H9 (cell line): ENCODE results near the gene GPRIN1. TPM values are rescaled to one million over a fixed set of nuclear protein-coding genes. Genes with fewer than 3 reads are reported as not detected.

ENCODE experiments used
- DNase-seq: peaks from one replicate; pipeline ENCODE4 v3.0.0-alpha.2; 2017
- H2AFZ ChIP-seq: one replicate; pipeline ENCODE4 v1.6.1; 2013; ENCODE audit warnings: mild to moderate bottlenecking, low read length, control low read depth, moderate library complexity
- H2AK5ac ChIP-seq: 2 replicates; pipeline ENCODE4 v1.6.1; 2013; ENCODE audit warnings: low read length, control low read depth, mixed read lengths; ENCODE audit not compliant: insufficient read length
- H2BK120ac ChIP-seq: one replicate; pipeline ENCODE4 v1.6.1; 2013; ENCODE audit warnings: low read depth, mild to moderate bottlenecking, low read length, control low read depth, inconsistent platforms; ENCODE audit not compliant: poor library complexity, severe bottlenecking
- H2BK12ac ChIP-seq: 2 replicates; pipeline ENCODE4 v1.6.1; 2013; ENCODE audit warnings: low read length, control low read depth, mixed read lengths, low read depth; ENCODE audit not compliant: insufficient read length
- H2BK15ac ChIP-seq: 2 replicates; pipeline ENCODE4 v1.6.1; 2013; ENCODE audit warnings: low read depth, low read length, control low read depth
- H2BK20ac ChIP-seq: one replicate; pipeline ENCODE4 v1.6.1; 2013; ENCODE audit warnings: low read depth, mild to moderate bottlenecking, low read length, control low read depth, inconsistent platforms; ENCODE audit not compliant: poor library complexity, severe bottlenecking
- H2BK5ac ChIP-seq: 2 replicates; pipeline ENCODE4 v1.6.1; 2013; ENCODE audit warnings: low read length, control low read depth, mixed read lengths; ENCODE audit not compliant: insufficient read length
- H3K14ac ChIP-seq: 2 replicates; pipeline ENCODE4 v1.6.1; 2013; ENCODE audit warnings: low read length, control low read depth; ENCODE audit not compliant: insufficient read depth
- H3K18ac ChIP-seq: 2 replicates; pipeline ENCODE4 v1.6.1; 2013; ENCODE audit warnings: low read depth, mild to moderate bottlenecking, mixed read lengths, low read length, control low read depth; ENCODE audit not compliant: insufficient read length
- H3K23ac ChIP-seq: 2 replicates; pipeline ENCODE4 v1.6.1; 2013; ENCODE audit warnings: low read length, control low read depth, mixed read lengths, low read depth; ENCODE audit not compliant: insufficient read length
- H3K23me2 ChIP-seq: 2 replicates; pipeline ENCODE4 v1.6.1; 2013; ENCODE audit warnings: low read depth, mild to moderate bottlenecking, mixed read lengths, low read length, control low read depth; ENCODE audit not compliant: insufficient read length, poor library complexity, severe bottlenecking
- H3K27ac ChIP-seq: 2 replicates; pipeline ENCODE4 v1.5.1; 2013; ENCODE audit warnings: low read length, control low read depth, mixed read lengths, low read depth; ENCODE audit not compliant: insufficient read length
- H3K27me3 ChIP-seq: 2 replicates; pipeline ENCODE4 v1.6.1; 2013; ENCODE audit warnings: low read length, control low read depth, inconsistent platforms; ENCODE audit not compliant: insufficient read depth
- H3K4ac ChIP-seq: 2 replicates; pipeline ENCODE4 v1.6.1; 2013; ENCODE audit warnings: low read depth, mild to moderate bottlenecking, control low read depth, inconsistent platforms, low read length, moderate library complexity
- H3K4me1 ChIP-seq: 2 replicates; pipeline ENCODE4 v1.6.1; 2013; ENCODE audit warnings: low read length, control low read depth, inconsistent platforms; ENCODE audit not compliant: insufficient read depth
- H3K4me2 ChIP-seq: 2 replicates; pipeline ENCODE4 v1.6.1; 2013; ENCODE audit warnings: low read length, control low read depth, mixed read lengths; ENCODE audit not compliant: insufficient read length, insufficient read depth
- H3K56ac ChIP-seq: 2 replicates; pipeline ENCODE4 v1.6.1; 2013; ENCODE audit warnings: low read depth, mild to moderate bottlenecking, mixed read lengths, low read length, control low read depth; ENCODE audit not compliant: insufficient read length
- H3K79me1 ChIP-seq: 2 replicates; pipeline ENCODE4 v1.6.1; 2013; ENCODE audit warnings: low read depth, mild to moderate bottlenecking, moderate library complexity, low read length, control low read depth, inconsistent platforms; ENCODE audit not compliant: insufficient read depth, poor library complexity, severe bottlenecking
- H3K79me2 ChIP-seq: 2 replicates; pipeline ENCODE4 v1.6.1; 2013; ENCODE audit warnings: low read length, control low read depth, inconsistent platforms; ENCODE audit not compliant: insufficient read depth
- H3K9ac ChIP-seq: 2 replicates; pipeline ENCODE4 v1.6.1; 2013; ENCODE audit warnings: low read length, control low read depth, mixed read lengths; ENCODE audit not compliant: insufficient read length; ENCODE audit errors: extremely low read depth
- H3K9me3 ChIP-seq: one replicate; pipeline ENCODE4 v1.6.1; 2013; ENCODE audit warnings: low read depth, low read length, inconsistent platforms; ENCODE audit not compliant: control insufficient read depth
- H3T11ph ChIP-seq: one replicate; pipeline ENCODE4 v1.6.1; 2013; ENCODE audit warnings: mild to moderate bottlenecking, low read length, control low read depth, inconsistent platforms
- H4K20me1 ChIP-seq: one replicate; pipeline ENCODE4 v1.6.1; 2013; ENCODE audit not compliant: control insufficient read depth, insufficient read length, insufficient read depth
- H4K5ac ChIP-seq: 2 replicates; pipeline ENCODE4 v1.6.1; 2013; ENCODE audit warnings: low read depth, mild to moderate bottlenecking, mixed read lengths, low read length, control low read depth; ENCODE audit not compliant: insufficient read length
- H4K8ac ChIP-seq: replicated peaks from 2 replicates; pipeline ENCODE4 v1.6.1; 2013; ENCODE audit warnings: low read length, control low read depth, mixed read lengths, low read depth; ENCODE audit not compliant: insufficient read length
- H4K91ac ChIP-seq: 2 replicates; pipeline ENCODE4 v1.6.1; 2013; ENCODE audit warnings: low read depth, mild to moderate bottlenecking, moderate library complexity, mixed read lengths, low read length, control low read depth; ENCODE audit not compliant: insufficient read length
- H3K27ac Mint-ChIP-seq, 3 experiments: 2 replicates in 2 of 3; 3 replicates in 1 of 3; pipeline ENCODE4 v1.8.0; 2020 to 2021; ENCODE audit warnings: mixed read lengths in 3 of 3, mild to moderate bottlenecking in 1 of 3, moderate library complexity in 1 of 3
- H3K27me3 Mint-ChIP-seq: 2 replicates; pipeline ENCODE4 v1.8.0; 2021; ENCODE audit warnings: low read depth, mild to moderate bottlenecking, moderate library complexity, mixed read lengths
- H3K36me3 Mint-ChIP-seq, 3 experiments: 2 replicates in 2 of 3; 3 replicates in 1 of 3; pipeline ENCODE4 v1.8.0; 2020 to 2021; ENCODE audit warnings: low read depth in 3 of 3, mixed read lengths in 3 of 3; ENCODE audit not compliant: insufficient read depth in 1 of 3
- H3K4me1 Mint-ChIP-seq, 2 experiments: 2 replicates each; pipeline ENCODE4 v1.8.0; 2020; ENCODE audit warnings: mixed read lengths in 2 of 2
- H3K4me3 Mint-ChIP-seq, 2 experiments: 2 replicates in 1 of 2; 3 replicates in 1 of 2; pipeline ENCODE4 v1.8.0; 2020 to 2021; ENCODE audit warnings: mild to moderate bottlenecking in 2 of 2, mixed read lengths in 2 of 2, moderate library complexity in 1 of 2
- H3K9me3 Mint-ChIP-seq, 2 experiments: 2 replicates in 1 of 2; 3 replicates in 1 of 2; pipeline ENCODE4 v1.8.0; 2020; ENCODE audit warnings: mild to moderate bottlenecking in 2 of 2, mixed read lengths in 2 of 2, moderate library complexity in 1 of 2
- WGBS: extraction: QIAGEN DNeasy Blood & Tissue Kit; methylation state at CpG from one replicate; pipeline ENCODE4 v1.1.7; 2013; ENCODE audit warnings: missing lambda C conversion rate, low lambda C conversion rate, mixed read lengths; ENCODE audit not compliant: insufficient read length; ENCODE audit errors: extremely low coverage; 5-methylcytosine and 5-hydroxymethylcytosine counted together
- total RNA-seq: library from RNA; stranded (reverse); gene quantifications from 2 replicates; pipeline ENCODE4 v1.2.1, GENCODE V29; 2021
- TF ChIP-seq, protein P1 (sequence below): fragments of 200-600 bp; sonication (generic); conservative IDR thresholded peaks from 3 replicates; pipeline ENCODE4 v1.8.0; 2021; ENCODE audit warnings: antibody characterized with exemption, mild to moderate bottlenecking

GPRIN1 gene
- total RNA-seq, 1 experiment from 2014 or later = 10.8 TPM

DNA sequence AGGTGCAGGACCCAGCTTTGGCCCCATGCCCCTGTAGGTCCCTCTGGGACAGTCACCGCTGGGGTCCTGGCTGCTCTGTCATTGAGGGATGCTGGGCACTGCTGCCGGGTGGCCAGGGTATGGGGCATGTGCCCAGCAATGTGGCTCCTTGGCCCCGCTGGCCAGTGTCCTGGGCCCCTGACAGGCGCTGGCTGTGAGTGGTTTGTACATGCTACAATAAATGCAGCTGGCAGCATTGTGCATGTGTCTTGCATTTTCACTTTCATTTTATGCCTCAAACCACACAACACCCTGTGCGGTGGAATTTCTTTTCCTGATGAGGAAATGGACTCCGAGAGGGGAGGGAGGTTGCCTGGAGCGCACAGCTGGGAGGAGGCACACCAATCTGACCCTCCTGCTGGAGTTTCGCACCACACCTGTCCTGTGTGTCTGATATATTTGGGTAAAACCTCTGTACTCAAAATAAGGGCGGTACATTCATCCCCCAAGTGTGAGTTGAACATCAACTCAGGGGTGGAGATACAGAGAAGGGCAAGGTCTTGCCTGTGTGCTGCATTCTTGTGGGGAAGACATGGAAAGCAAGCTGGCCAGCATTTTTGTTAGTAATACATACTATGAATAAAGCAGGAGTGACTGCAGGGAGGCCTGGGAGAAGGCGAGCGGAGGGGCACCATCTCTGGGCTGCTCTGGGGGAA lies 49.0 kb upstream of the GPRIN1 start:
- H3K79me2 ChIP-seq = no peaks in the 10 kb centered on the region
- no peak overlapping the region for H2BK5ac ChIP-seq
- no peaks in the 10 kb centered on the region for H3K9me3 ChIP-seq
- no peaks in the 10 kb centered on the region for H3K79me1 ChIP-seq
- no peak overlapping the region for H3T11ph ChIP-seq
- H4K20me1 ChIP-seq = no peaks in the 10 kb centered on the region
- DNase-seq = no peak
- Mint-ChIP-seq H3K4me3 (no peak overlapping the region), H3K9me3 (no peaks in the 10 kb centered on the region), H3K4me1 (peaks cover 5 to 13% of the 10 kb centered on the region in 2 experiments), H3K36me3 (peaks cover 0 to 20% (median 14%) of the 10 kb centered on the region in 3 experiments; a peak in 5 of 7 replicates), H3K27ac (no peak overlapping the region), H3K27me3 (no peaks in the 10 kb centered on the region; the same call in 1 of the 2 replicates)
- no peak overlapping the region for H3K56ac ChIP-seq
- H3K23me2 ChIP-seq = no peaks in the 10 kb centered on the region
- no peak overlapping the region for H2BK120ac ChIP-seq
- TF ChIP-seq, protein P1, sequence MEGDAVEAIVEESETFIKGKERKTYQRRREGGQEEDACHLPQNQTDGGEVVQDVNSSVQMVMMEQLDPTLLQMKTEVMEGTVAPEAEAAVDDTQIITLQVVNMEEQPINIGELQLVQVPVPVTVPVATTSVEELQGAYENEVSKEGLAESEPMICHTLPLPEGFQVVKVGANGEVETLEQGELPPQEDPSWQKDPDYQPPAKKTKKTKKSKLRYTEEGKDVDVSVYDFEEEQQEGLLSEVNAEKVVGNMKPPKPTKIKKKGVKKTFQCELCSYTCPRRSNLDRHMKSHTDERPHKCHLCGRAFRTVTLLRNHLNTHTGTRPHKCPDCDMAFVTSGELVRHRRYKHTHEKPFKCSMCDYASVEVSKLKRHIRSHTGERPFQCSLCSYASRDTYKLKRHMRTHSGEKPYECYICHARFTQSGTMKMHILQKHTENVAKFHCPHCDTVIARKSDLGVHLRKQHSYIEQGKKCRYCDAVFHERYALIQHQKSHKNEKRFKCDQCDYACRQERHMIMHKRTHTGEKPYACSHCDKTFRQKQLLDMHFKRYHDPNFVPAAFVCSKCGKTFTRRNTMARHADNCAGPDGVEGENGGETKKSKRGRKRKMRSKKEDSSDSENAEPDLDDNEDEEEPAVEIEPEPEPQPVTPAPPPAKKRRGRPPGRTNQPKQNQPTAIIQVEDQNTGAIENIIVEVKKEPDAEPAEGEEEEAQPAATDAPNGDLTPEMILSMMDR = no peak
- H3K23ac ChIP-seq = no peak overlapping the region
- no peak overlapping the region for H4K8ac ChIP-seq
- H3K14ac ChIP-seq = no peak overlapping the region
- no peak overlapping the region for H4K5ac ChIP-seq
- H3K9ac ChIP-seq = no peak overlapping the region
- H3K4ac ChIP-seq = no peak overlapping the region
- no peak overlapping the region for H2BK12ac ChIP-seq
- H2BK20ac ChIP-seq = no peak overlapping the region
- no peak overlapping the region for H3K4me2 ChIP-seq
- H3K18ac ChIP-seq = no peak overlapping the region
- H3K27me3 ChIP-seq = no peaks in the 10 kb centered on the region
- no peak overlapping the region for H2AFZ ChIP-seq
- H2BK15ac ChIP-seq = no peak overlapping the region
- H3K27ac ChIP-seq = no peak overlapping the region
- WGBS = no CpG with 5 or more reads among the region's 11 CpGs
- no peak overlapping the region for H2AK5ac ChIP-seq
- no peak overlapping the region for H4K91ac ChIP-seq
- no peaks in the 10 kb centered on the region for H3K4me1 ChIP-seq
